ENCODE data around the gene EPAS1. TPM values are rescaled to one million over a fixed set of nuclear protein-coding genes. Genes with fewer than 3 reads are reported as not detected.

Gene EPAS1
- total RNA-seq, 1 donor from 2014 or later = 5.1 TPM

DNA sequence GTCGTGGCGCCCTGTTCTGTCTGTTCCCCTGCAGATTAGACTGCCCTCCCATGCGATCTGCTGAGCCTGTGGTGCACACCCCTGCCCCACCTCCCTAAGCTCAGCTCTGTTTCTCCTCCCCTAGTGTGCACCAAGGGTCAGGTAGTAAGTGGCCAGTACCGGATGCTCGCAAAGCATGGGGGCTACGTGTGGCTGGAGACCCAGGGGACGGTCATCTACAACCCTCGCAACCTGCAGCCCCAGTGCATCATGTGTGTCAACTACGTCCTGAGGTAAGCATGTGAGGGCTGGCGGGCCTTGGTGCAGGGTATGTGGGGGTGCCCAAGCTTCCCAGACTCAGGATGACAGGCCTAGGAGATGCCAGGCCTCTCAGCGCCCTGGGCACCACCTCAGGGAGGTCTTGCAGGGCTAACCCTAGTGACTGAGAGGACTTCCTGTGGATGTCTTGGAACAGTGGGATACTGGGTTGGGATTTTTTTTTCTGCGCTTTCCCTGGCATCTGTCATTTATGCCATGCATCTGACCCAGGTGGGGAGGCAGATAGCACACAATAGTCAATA is 78.4 kb downstream of the EPAS1 start:
- Mint-ChIP-seq H3K27me3 (no peaks in the 10 kb centered on the region), H3K36me3 (ENCODE audit: insufficient read depth) (no peaks in the 10 kb centered on the region), H3K27ac (no peak overlapping the region), H3K4me3 (ENCODE audit: low read depth) (no peak overlapping the region), H3K4me1 (ENCODE audit: low read depth) (peaks cover 4% of the 10 kb centered on the region), H3K9me3 (ENCODE audit: low read depth) (peaks cover 4% of the 10 kb centered on the region)
- DNase-seq (ENCODE audit: low spot score, unreplicated experiment) = no peak
- TF ChIP-seq, protein P1, sequence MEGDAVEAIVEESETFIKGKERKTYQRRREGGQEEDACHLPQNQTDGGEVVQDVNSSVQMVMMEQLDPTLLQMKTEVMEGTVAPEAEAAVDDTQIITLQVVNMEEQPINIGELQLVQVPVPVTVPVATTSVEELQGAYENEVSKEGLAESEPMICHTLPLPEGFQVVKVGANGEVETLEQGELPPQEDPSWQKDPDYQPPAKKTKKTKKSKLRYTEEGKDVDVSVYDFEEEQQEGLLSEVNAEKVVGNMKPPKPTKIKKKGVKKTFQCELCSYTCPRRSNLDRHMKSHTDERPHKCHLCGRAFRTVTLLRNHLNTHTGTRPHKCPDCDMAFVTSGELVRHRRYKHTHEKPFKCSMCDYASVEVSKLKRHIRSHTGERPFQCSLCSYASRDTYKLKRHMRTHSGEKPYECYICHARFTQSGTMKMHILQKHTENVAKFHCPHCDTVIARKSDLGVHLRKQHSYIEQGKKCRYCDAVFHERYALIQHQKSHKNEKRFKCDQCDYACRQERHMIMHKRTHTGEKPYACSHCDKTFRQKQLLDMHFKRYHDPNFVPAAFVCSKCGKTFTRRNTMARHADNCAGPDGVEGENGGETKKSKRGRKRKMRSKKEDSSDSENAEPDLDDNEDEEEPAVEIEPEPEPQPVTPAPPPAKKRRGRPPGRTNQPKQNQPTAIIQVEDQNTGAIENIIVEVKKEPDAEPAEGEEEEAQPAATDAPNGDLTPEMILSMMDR (IDR thresholded peaks at IDR 0.05; ENCODE audit: unreplicated experiment) = no peak

DNA sequence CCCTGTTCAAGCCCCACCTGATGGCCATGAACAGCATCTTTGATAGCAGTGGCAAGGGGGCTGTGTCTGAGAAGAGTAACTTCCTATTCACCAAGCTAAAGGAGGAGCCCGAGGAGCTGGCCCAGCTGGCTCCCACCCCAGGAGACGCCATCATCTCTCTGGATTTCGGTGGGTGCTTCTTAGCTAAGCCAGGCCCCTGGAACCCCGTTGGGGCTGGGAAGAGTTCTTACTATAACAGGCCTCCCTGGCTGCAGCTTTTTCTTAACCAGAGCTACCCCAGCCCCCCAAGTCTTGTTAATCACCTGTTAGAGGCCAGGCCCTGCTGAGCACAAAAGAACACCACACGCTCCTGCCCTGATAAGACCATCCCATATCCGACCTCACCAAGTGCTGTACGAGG is 79.4 kb downstream of the EPAS1 start:
- H3K4me3 Mint-ChIP-seq (ENCODE audit: low read depth) = no peak overlapping the region
- TF ChIP-seq, protein P1 (IDR thresholded peaks at IDR 0.05; ENCODE audit: unreplicated experiment) = no peak
- H3K36me3 Mint-ChIP-seq (ENCODE audit: insufficient read depth) = no peaks in the 10 kb centered on the region
- no peak for DNase-seq (ENCODE audit: low spot score, unreplicated experiment)
- H3K4me1 Mint-ChIP-seq (ENCODE audit: low read depth) = peaks cover 4% of the 10 kb centered on the region
- peaks cover 4% of the 10 kb centered on the region for H3K9me3 Mint-ChIP-seq (ENCODE audit: low read depth)
- H3K27me3 Mint-ChIP-seq = no peaks in the 10 kb centered on the region
- H3K27ac Mint-ChIP-seq = no peak overlapping the region

DNA sequence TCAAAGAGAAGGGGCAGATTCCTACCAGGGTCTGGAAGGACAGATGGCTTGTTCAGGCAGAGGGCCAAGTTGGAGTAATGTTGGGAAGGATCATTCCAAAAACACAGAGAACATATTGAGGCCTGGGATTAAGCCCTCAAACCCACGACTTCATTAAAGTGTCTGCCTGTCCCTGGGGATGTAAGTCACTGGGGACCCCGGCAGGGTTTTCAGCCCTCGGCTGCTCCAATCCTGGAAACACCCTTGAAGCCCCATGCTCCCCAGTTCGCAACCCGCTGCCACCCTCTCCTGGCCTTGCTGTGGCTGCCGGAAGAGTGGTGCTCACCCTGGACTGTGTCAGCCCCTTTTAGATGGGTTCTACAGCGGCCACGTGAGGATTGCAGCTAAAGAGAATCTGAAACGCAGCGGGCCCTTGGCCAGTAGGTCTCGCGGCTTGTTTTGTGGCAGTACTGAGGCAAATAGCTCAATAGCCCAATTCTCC is 79.9 kb downstream of the EPAS1 start:
- TF ChIP-seq, protein P1 (IDR thresholded peaks at IDR 0.05; ENCODE audit: unreplicated experiment) = no peak
- Mint-ChIP-seq H3K9me3 (ENCODE audit: low read depth) (peaks cover 4% of the 10 kb centered on the region), H3K4me3 (ENCODE audit: low read depth) (no peak overlapping the region), H3K4me1 (ENCODE audit: low read depth) (peaks cover 4% of the 10 kb centered on the region), H3K27me3 (no peaks in the 10 kb centered on the region), H3K27ac (no peak overlapping the region), H3K36me3 (ENCODE audit: insufficient read depth) (no peaks in the 10 kb centered on the region)
- DNase-seq (ENCODE audit: low spot score, unreplicated experiment) = no peak

DNA sequence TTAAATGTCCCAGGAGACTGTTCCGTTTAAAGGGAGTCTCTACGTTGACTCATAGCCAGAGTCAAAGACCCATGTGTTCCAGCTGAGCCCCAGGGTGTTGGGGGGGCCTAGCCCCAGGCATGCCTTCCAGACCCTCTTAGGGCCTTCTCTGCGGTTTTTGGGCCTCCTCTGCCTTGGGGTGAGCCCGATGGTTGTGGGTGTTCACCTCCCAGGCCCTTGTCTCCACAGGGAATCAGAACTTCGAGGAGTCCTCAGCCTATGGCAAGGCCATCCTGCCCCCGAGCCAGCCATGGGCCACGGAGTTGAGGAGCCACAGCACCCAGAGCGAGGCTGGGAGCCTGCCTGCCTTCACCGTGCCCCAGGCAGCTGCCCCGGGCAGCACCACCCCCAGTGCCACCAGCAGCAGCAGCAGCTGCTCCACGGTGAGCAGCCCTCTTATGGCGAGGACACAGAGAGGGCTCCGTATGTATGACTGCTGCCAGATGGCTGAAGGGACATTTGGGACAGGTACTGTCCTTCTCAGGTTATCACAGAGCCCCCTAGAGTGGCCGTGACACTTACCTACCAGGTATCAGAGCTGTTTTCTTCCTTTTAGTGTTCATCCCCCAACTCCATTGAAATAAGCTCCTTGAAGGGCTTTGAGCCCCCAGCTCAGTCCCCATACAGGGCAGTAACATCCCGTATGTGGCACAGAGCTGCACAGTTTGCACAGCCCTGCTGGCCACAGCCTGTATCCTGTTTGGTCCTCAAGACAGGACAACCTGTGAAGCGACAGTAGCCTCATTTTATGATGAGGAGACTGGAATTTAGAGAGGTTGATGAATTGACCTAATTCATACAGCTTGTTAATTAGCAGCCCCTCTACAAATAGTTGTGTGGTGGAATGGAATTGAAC is 80.7 kb downstream of the EPAS1 start:
- Mint-ChIP-seq H3K9me3 (ENCODE audit: low read depth) (peaks cover 4% of the 10 kb centered on the region), H3K27me3 (no peaks in the 10 kb centered on the region), H3K4me1 (ENCODE audit: low read depth) (peaks cover 4% of the 10 kb centered on the region), H3K36me3 (ENCODE audit: insufficient read depth) (no peaks in the 10 kb centered on the region), H3K27ac (no peak overlapping the region), H3K4me3 (ENCODE audit: low read depth) (no peak overlapping the region)
- DNase-seq (ENCODE audit: low spot score, unreplicated experiment) = no peak
- TF ChIP-seq, protein P1 (IDR thresholded peaks at IDR 0.05; ENCODE audit: unreplicated experiment) = no peak

DNA sequence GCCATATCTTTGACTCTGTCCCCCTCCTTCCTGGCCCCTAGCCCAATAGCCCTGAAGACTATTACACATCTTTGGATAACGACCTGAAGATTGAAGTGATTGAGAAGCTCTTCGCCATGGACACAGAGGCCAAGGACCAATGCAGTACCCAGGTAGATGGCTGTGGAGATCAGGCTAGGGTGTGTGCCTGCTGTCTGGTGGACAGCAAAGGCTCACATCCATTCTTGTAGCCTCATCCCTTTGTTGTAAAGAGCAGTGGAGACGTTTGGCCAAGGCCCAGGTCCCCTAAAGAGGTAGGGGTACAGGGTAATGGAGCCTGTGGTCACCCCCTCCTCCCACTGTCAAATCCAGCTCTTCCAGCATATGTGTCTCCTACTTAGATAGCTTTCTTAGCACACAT is 81.4 kb downstream of the EPAS1 start:
- no peaks in the 10 kb centered on the region for H3K9me3 Mint-ChIP-seq (ENCODE audit: low read depth)
- H3K4me3 Mint-ChIP-seq (ENCODE audit: low read depth) = no peak overlapping the region
- H3K27me3 Mint-ChIP-seq = peaks cover 2% of the 10 kb centered on the region
- H3K36me3 Mint-ChIP-seq (ENCODE audit: insufficient read depth) = no peaks in the 10 kb centered on the region
- no peak for DNase-seq (ENCODE audit: low spot score, unreplicated experiment)
- H3K4me1 Mint-ChIP-seq (ENCODE audit: low read depth) = peaks cover 4% of the 10 kb centered on the region
- H3K27ac Mint-ChIP-seq = no peak overlapping the region
- TF ChIP-seq, protein P1 (IDR thresholded peaks at IDR 0.05; ENCODE audit: unreplicated experiment) = no peak
